GM23338 (cell line): Measurements from ENCODE around the gene SPN.
"Not testable (repeated sequence)": the region's sequence is repeated elsewhere in the genome, so short reads cannot be mapped to it uniquely, and the experiment has no call there.

ENCODE experiments used
- CREB1 ChIP-seq: fragments of 250-450 bp; sonication (Bioruptor Pico); IDR thresholded peaks from 2 replicates; pipeline ENCODE4 v1.5.0; 2020; ENCODE audit warnings: low read depth, mild to moderate bottlenecking, moderate library complexity
- EZH2 ChIP-seq: fragments of 200-600 bp; sonication (generic); IDR thresholded peaks from one replicate; pipeline ENCODE4 v1.8.0; 2017; ENCODE audit warnings: antibody characterized with exemption, mild to moderate bottlenecking, low read depth; ENCODE audit not compliant: unreplicated experiment
- POLR2AphosphoS5 ChIP-seq: IDR thresholded peaks from 2 replicates; pipeline ENCODE4 v1.6.1; 2016; ENCODE audit warnings: antibody characterized with exemption, low read depth
- STAT1 ChIP-seq: IDR thresholded peaks from one replicate; pipeline ENCODE4 v1.6.1; 2016; ENCODE audit warnings: antibody characterized with exemption; ENCODE audit not compliant: unreplicated experiment
- TF ChIP-seq, protein P1 (sequence below), 2 experiments: fragments of 200-600 bp in 1 of 2; sonication (generic) in 1 of 2; conservative IDR thresholded peaks; 2 replicates each; pipeline versions ENCODE4 v1.5.1 to v1.6.1; 2016 to 2017; ENCODE audit warnings: antibody characterized with exemption in 2 of 2, low read depth in 2 of 2, mild to moderate bottlenecking in 2 of 2, moderate library complexity in 1 of 2
- TF ChIP-seq, protein P2 (sequence below): IDR thresholded peaks from one replicate; pipeline ENCODE4 v1.6.1; 2018; ENCODE audit warnings: antibody characterized with exemption; ENCODE audit not compliant: unreplicated experiment

DNA sequence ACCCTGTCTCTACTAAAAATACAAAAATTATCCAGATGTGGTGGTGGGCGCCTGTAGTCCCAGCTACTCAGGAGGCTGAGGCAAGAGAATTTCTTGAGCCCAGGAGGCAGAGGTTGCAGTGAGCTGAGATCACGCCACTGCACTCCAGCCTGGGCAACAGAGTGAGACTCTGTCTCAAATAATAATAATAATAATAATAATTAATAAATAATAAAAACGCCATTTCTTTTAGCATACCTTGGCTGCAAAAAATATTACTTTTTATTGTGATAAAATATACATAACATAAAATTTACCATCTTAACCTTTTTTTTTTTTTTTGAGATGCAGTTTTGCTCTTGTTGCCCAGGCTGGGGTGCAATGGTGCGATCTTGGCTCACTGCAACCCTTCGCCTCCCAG lies 39.8 kb upstream of the SPN start:
- not testable (repeated sequence) for TF ChIP-seq POLR2AphosphoS5; CREB1 (CRISPR knock-in tag); EZH2; STAT1
- TF ChIP-seq, protein P1, sequence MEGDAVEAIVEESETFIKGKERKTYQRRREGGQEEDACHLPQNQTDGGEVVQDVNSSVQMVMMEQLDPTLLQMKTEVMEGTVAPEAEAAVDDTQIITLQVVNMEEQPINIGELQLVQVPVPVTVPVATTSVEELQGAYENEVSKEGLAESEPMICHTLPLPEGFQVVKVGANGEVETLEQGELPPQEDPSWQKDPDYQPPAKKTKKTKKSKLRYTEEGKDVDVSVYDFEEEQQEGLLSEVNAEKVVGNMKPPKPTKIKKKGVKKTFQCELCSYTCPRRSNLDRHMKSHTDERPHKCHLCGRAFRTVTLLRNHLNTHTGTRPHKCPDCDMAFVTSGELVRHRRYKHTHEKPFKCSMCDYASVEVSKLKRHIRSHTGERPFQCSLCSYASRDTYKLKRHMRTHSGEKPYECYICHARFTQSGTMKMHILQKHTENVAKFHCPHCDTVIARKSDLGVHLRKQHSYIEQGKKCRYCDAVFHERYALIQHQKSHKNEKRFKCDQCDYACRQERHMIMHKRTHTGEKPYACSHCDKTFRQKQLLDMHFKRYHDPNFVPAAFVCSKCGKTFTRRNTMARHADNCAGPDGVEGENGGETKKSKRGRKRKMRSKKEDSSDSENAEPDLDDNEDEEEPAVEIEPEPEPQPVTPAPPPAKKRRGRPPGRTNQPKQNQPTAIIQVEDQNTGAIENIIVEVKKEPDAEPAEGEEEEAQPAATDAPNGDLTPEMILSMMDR (conservative IDR thresholded peaks at IDR 0.05; ENCODE audit: low read depth in 2 of 2), result not testable (repeated sequence)
- TF ChIP-seq, protein P2, sequence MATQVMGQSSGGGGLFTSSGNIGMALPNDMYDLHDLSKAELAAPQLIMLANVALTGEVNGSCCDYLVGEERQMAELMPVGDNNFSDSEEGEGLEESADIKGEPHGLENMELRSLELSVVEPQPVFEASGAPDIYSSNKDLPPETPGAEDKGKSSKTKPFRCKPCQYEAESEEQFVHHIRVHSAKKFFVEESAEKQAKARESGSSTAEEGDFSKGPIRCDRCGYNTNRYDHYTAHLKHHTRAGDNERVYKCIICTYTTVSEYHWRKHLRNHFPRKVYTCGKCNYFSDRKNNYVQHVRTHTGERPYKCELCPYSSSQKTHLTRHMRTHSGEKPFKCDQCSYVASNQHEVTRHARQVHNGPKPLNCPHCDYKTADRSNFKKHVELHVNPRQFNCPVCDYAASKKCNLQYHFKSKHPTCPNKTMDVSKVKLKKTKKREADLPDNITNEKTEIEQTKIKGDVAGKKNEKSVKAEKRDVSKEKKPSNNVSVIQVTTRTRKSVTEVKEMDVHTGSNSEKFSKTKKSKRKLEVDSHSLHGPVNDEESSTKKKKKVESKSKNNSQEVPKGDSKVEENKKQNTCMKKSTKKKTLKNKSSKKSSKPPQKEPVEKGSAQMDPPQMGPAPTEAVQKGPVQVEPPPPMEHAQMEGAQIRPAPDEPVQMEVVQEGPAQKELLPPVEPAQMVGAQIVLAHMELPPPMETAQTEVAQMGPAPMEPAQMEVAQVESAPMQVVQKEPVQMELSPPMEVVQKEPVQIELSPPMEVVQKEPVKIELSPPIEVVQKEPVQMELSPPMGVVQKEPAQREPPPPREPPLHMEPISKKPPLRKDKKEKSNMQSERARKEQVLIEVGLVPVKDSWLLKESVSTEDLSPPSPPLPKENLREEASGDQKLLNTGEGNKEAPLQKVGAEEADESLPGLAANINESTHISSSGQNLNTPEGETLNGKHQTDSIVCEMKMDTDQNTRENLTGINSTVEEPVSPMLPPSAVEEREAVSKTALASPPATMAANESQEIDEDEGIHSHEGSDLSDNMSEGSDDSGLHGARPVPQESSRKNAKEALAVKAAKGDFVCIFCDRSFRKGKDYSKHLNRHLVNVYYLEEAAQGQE, result not testable (repeated sequence)
